Psoas muscle (tissue), 8 donors: ENCODE results near the gene LRP1. TPM values are rescaled to one million over a fixed set of nuclear protein-coding genes. Genes with fewer than 3 reads are reported as not detected.

ENCODE experiments used
- ATAC-seq, 4 donors: fragments of 200-7000 bp; cut with Tn5 transposase; one replicate each; pipeline ENCODE4 v1.9.1; 2020; ENCODE audit warnings: moderate library complexity in 3 of 4, mild to moderate bottlenecking in 2 of 4
- DNase-seq, 2 donors: peaks; one replicate each; pipeline ENCODE4 v3.0.0-alpha.2; 2020
- H3K27ac ChIP-seq: fragments of 200-600 bp; one replicate; pipeline ENCODE4 v1.8.0; 2022
- H3K27me3 ChIP-seq, 3 donors: fragments of 200-600 bp in 1 of 3; one replicate each; pipeline versions ENCODE4 v1.6.1 to v1.8.0; 2013 to 2022; ENCODE audit warnings: low read length in 2 of 3, mild to moderate bottlenecking in 2 of 3, moderate library complexity in 1 of 3; ENCODE audit not compliant: insufficient read depth in 3 of 3
- H3K36me3 ChIP-seq, 2 donors: fragments of 200-600 bp in 1 of 2; one replicate each; pipeline versions ENCODE4 v1.6.1 to v1.8.0; 2013 to 2022; ENCODE audit warnings: low read depth in 1 of 2, mild to moderate bottlenecking in 1 of 2, moderate library complexity in 1 of 2; ENCODE audit not compliant: insufficient read depth in 1 of 2
- H3K4me1 ChIP-seq: fragments of 200-600 bp; one replicate; pipeline ENCODE4 v1.8.0; 2022
- H3K4me3 ChIP-seq: fragments of 200-600 bp; one replicate; pipeline ENCODE4 v1.8.0; 2022; ENCODE audit warnings: mild to moderate bottlenecking
- H3K9me3 ChIP-seq: fragments of 200-600 bp; one replicate; pipeline ENCODE4 v1.8.0; 2022
- CTCF ChIP-seq: fragments of 200-600 bp; IDR thresholded peaks from one replicate; pipeline ENCODE4 v1.8.0; 2022; ENCODE audit warnings: antibody characterized with exemption
- WGBS, 3 donors: extraction: QIAGEN DNeasy Blood & Tissue Kit; methylation state at CpG; one replicate each; pipeline versions ENCODE4 v1.1.6 to v1.1.7; 2013; 5-methylcytosine and 5-hydroxymethylcytosine counted together
- intact Hi-C, 2 donors: fragments of 100-400 bp; cut with DNase I; formaldehyde crosslinking; loops; one replicate each; pipeline versions ENCODE4 v1.11.0 to v1.14.2; 2022
- polyA plus RNA-seq, 3 donors: library from polyadenylated mRNA; stranded (reverse); fragments of 200-250 nt; gene quantifications; one replicate each; pipeline ENCODE4 v1.2.3, GENCODE V29; 2013
- total RNA-seq, 4 donors: library from RNA; stranded (reverse); fragmentation: NEBNext Ultra II Directional in 2 of 4; extraction: Animal tissue kit (Norgen Biotek cat#: 25700) in 2 of 4; gene quantifications; one replicate each; pipeline versions ENCODE4 v1.2.1 to v1.2.4, GENCODE V29; 2021 to 2023
- donor health status: healthy with polysubstance abuse.
- donor health status: DM: no; HTN: no; CAD: no; lungs with moderate emphysema.
- donor health status: Bipolar disorder and iron deficiency.
- donor health status: healthy.
- donor health status: DM: yes; HTN: yes; CAD: no.
- donor health status: DM: no; HTN: no; CAD: no.
- donor health status: DM: no; HTN: no; CAD: no.
- donor health status: DM: yes; HTN: yes; CAD: no.

Gene LRP1
- total and polyA plus RNA-seq, 7 donors: 10.7 to 50.6 (median 33.1) TPM

GRCh38 chr12:57204454-57204853 lies 76.2 kb downstream of the LRP1 start:
- Histone ChIP-seq H3K4me3 (no peak overlapping the region), H3K9me3 (no peaks in the 10 kb centered on the region), H3K36me3 (peaks cover 0 to 37% of the 10 kb centered on the region in 2 donors), H3K4me1 (no peaks in the 10 kb centered on the region), H3K27me3 (no peaks in the 10 kb centered on the region), H3K27ac (no peak overlapping the region)
- DNase-seq (no peak), ATAC-seq (no peak)
- no peak for TF ChIP-seq CTCF
- 83 to 87% (median 86%) methylated on average over 18 to 19 of the region's 19 CpGs for WGBS, 3 donors
- intact Hi-C loops: no loop called here

- Histone ChIP-seq H3K9me3 (no peaks in the 10 kb centered on the region), H3K27ac (no peak overlapping the region), H3K36me3 (peaks cover 0 to 29% of the 10 kb centered on the region in 2 donors), H3K27me3 (no peaks in the 10 kb centered on the region), H3K4me3 (no peak overlapping the region), H3K4me1 (no peaks in the 10 kb centered on the region)
- intact Hi-C loops: no loop called here
- 91 to 96% (median 94%) methylated on average over 25 to 26 of the region's 26 CpGs for WGBS, 3 donors
- TF ChIP-seq CTCF: no peak
- DNase-seq (no peak), ATAC-seq (no peak)
Measured at GRCh38 chr12:57205186-57205585, 76.9 kb downstream of the LRP1 start.

- H3K27ac ChIP-seq: no peak overlapping the region
- intact Hi-C loops: no loop called here
- no peaks in the 10 kb centered on the region for H3K4me1 ChIP-seq
- no peak overlapping the region for H3K4me3 ChIP-seq
- 85 to 93% (median 91%) methylated on average over 7 of the region's 7 CpGs for WGBS, 3 donors
- ATAC-seq (no peak), DNase-seq (no peak)
- H3K27me3 ChIP-seq: no peaks in the 10 kb centered on the region
- no peaks in the 10 kb centered on the region for H3K9me3 ChIP-seq
- peaks cover 0 to 22% of the 10 kb centered on the region in 2 donors for H3K36me3 ChIP-seq
- TF ChIP-seq CTCF: no peak
Measured at GRCh38 chr12:57205931-57206330, 77.6 kb downstream of the LRP1 start.

GRCh38 chr12:57207731-57208630 lies 79.7 kb downstream of the LRP1 start:
- intact Hi-C loops: no loop called here
- no peak overlapping the region for H3K4me3 ChIP-seq
- no peak for DNase-seq
- H3K4me1 ChIP-seq: no peaks in the 10 kb centered on the region
- H3K27ac ChIP-seq: no peak overlapping the region
- no peak for TF ChIP-seq CTCF
- WGBS, 3 donors: 72 to 83% (median 80%) methylated on average over 28 to 29 of the region's 29 CpGs
- H3K36me3 ChIP-seq: peaks cover 0 to 9% of the 10 kb centered on the region in 2 donors
- no peak for ATAC-seq
- no peaks in the 10 kb centered on the region for H3K27me3 ChIP-seq
- H3K9me3 ChIP-seq: no peaks in the 10 kb centered on the region
